ENCODE data around the gene ZNF391. TPM values are rescaled to one million over a fixed set of nuclear protein-coding genes. Genes with fewer than 3 reads are reported as not detected.

The ZNF391 gene
- total RNA-seq (ENCODE audit: low replicate concordance): 1.4 and 3.0 TPM in 2 replicates

DNA sequence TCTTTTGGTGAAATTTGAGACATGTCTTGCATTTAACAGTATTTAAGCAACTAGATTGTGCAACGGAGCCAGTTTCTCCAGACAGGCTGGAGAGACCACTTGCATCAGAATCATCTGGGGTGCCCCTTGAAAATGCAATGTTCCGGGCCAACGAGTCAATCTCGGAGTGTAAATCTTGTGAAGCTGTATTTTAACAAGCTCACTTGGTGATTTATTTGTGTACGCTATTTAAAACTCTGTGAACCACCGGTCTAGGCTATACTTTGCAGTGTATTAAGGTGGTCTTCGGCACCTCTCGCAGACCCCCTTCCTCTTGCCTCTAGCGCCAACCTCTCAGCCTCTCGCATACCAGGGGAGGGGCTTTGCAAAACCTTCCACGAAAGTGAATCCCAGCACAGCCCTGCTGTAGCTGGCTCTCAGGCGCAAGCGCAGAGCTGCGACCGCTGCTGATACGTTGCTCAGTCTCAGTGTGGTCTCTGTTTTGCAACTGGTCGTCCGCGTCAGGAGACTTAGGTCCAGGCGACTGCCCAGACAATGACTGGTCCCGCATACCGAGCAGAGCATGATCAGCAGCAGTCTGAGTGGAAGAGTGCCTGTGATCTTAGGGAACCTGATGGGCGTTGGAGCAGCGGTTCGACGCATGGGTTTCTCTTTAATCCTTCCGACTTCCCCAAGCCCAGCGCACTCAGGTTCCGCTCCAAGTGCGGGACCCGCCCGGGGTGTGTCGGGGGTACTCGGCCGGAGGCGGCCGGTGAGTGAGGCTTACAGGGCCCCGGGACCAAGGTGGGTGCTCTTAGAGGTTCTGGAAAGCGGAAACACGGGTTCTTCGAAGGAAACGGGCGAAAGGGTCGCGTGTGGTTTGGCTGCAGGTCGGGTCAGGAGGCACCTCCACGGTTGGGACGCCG is at the start of gene ZNF391:
Gene ZNF391, plus strand, starts transcription at position 467 of the 905 bp plus-strand sequence. CDS start 11,612 bp downstream, outside the sequence.
- H3K4me3 ChIP-seq (ENCODE audit: low read depth, low read length): peak within 1 kb of the TSS; percentile 95
- DNase-seq (ENCODE audit: low read depth): peak; percentile 85
- TF ChIP-seq, protein P1, sequence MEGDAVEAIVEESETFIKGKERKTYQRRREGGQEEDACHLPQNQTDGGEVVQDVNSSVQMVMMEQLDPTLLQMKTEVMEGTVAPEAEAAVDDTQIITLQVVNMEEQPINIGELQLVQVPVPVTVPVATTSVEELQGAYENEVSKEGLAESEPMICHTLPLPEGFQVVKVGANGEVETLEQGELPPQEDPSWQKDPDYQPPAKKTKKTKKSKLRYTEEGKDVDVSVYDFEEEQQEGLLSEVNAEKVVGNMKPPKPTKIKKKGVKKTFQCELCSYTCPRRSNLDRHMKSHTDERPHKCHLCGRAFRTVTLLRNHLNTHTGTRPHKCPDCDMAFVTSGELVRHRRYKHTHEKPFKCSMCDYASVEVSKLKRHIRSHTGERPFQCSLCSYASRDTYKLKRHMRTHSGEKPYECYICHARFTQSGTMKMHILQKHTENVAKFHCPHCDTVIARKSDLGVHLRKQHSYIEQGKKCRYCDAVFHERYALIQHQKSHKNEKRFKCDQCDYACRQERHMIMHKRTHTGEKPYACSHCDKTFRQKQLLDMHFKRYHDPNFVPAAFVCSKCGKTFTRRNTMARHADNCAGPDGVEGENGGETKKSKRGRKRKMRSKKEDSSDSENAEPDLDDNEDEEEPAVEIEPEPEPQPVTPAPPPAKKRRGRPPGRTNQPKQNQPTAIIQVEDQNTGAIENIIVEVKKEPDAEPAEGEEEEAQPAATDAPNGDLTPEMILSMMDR (IDR thresholded peaks at IDR 0.05; ENCODE audit: insufficient read depth, low read length): no peak

DNA sequence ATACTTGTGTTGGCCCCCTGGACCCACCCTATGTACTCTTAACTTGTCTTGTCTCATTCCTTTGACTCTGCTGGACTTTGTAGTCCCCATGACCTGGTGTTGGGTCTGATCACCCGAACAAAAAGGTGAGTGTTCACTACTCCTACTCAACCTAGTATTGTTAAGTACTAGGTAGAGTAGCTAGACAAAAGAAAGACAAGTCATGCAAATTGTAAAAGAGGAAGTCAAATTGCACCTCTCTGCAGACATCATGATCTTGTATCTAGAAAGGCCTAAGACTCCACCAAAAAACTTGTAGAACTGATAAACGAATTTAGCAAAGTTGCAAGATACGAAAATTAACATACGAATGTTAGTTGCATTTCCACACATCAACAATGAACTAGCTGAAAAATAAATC is 35.7 kb upstream of the ZNF391 start:
- no peak overlapping the region for H3K4me3 ChIP-seq (ENCODE audit: low read depth, low read length)
- TF ChIP-seq, protein P1 (IDR thresholded peaks at IDR 0.05; ENCODE audit: insufficient read depth, low read length): no peak
- no peak for DNase-seq (ENCODE audit: low read depth)

DNA sequence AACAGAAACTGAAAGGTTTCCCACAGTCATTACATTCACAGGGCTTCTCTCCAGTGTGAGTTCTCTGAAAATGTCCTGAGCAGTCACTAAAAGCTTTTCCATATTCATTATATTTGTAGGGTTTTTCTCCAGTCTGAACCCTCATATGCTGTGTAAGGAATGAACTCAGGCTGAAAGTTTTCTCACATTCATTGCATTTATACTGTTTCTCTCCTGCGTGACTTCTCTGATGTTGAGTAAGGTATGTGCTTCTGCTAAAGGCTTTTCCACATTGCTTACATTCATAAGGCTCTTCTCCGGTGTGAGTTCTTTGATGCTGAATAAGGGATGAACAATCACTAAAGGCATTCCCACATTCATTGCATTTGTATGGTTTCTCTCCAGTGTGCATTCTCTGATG is 29.8 kb upstream of the ZNF391 start:
- no peak overlapping the region for H3K4me3 ChIP-seq (ENCODE audit: low read depth, low read length)
- DNase-seq (ENCODE audit: low read depth): no peak
- TF ChIP-seq, protein P1 (IDR thresholded peaks at IDR 0.05; ENCODE audit: insufficient read depth, low read length): no peak

DNA sequence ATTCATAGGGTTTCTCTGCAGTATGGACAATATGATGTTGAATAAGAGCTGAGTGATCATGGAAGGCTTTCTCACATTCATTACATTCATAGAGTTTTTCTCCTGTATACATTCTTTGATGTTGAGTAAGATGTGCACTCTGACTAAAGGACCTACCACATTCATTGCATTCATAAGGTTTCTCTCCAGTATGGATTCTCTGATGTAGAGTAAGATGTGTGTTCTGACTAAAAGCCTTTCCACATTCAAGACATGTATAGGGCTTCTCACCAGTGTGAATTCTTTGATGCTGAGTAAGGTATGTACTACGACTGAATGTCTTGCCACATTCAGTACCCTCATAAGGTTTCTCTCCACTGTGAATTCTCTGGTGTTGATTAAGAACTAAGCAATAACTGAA is 29.3 kb upstream of the ZNF391 start:
- TF ChIP-seq, protein P1 (IDR thresholded peaks at IDR 0.05; ENCODE audit: insufficient read depth, low read length): no peak
- H3K4me3 ChIP-seq (ENCODE audit: low read depth, low read length): no peak overlapping the region
- no peak for DNase-seq (ENCODE audit: low read depth)

DNA sequence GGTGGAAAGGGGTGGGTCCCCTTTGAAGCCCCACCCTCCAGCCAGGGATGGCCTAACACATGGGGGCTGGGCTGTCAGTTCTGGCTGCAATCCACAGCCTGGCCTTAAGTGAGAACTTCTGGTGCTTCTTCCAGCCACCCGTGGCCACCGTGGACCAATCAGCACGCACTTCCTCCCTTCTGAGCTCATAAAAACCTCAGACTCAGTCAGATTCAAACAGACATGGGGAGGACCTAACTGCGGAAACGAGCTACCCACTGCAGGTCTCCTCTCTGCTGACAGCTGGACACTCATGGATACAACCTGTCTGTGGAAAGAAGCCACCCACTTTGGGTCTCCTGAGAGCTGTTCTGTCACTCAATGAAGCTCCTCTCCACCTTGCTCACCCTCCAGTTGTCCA is 20.4 kb upstream of the ZNF391 start:
- TF ChIP-seq, protein P1 (IDR thresholded peaks at IDR 0.05; ENCODE audit: insufficient read depth, low read length): no peak
- H3K4me3 ChIP-seq (ENCODE audit: low read depth, low read length): no peak overlapping the region
- DNase-seq (ENCODE audit: low read depth): no peak

DNA sequence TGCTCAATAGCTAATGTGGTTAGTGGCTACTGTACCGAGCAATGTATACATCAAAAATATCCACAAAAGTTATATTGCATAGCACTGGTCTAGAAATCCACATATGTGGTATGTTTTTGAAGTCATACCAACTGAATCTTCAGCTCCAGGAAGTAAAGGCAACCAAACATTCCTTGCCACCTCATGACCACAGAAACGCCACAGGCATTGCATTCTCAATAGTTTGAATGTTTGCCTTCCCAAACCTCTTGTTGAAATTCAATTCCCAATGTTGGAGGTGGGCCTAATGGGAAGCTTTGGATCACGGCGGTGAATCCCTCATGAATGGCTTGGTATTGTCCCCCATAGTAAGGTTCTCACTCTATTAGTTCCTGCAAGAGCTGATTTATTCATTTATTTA is 18.2 kb upstream of the ZNF391 start:
- TF ChIP-seq, protein P1 (IDR thresholded peaks at IDR 0.05; ENCODE audit: insufficient read depth, low read length): no peak
- DNase-seq (ENCODE audit: low read depth): no peak
- no peak overlapping the region for H3K4me3 ChIP-seq (ENCODE audit: low read depth, low read length)
